HG03064 (cell line): ENCODE data around the gene KRT1.
"Not testable (repeated sequence)": the region's sequence is repeated elsewhere in the genome, so short reads cannot be mapped to it uniquely, and the experiment has no call there.

Source experiments
- ATAC-seq: cut with Tn5 transposase; IDR thresholded peaks from one replicate; pipeline ENCODE4 v1.9.1; 2021; ENCODE audit warnings: low read depth; ENCODE audit not compliant: unreplicated experiment

Gene KRT1

DNA sequence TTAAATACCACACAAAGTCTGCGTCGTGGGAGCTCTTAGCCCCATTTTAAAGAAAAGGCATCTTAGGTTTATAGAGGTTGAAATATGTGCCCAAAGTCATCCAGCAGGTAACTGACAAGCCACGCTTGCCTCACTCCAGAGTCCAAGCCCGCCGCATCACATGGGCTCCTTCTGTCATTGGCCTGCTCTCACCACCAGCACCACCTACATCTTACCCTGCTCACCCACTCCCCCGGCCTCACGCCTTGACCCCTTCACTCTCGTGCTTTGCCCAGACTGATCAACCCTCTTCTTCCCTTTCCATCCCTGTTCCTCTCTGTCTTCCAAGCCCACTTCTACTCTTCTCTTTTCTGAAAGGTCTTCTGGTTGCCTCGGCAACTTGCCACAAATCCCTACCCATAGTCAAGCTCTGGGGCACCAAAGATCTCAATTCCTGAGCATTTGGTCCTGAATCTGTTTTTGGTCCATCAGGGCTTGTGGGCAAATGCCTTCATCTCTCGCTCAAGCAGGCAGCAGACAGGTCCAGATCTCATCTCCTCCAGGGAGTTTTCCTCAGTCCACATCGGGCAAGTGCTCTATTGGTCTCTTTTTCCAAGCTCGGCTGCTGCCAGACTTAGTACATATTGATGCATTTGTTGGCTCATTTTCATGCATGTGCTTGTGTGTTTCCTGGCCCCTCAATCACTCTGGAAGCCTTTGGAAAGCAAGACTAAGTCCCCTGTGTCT lies 3.5 kb upstream of the KRT1 start:
- ATAC-seq: no peak

DNA sequence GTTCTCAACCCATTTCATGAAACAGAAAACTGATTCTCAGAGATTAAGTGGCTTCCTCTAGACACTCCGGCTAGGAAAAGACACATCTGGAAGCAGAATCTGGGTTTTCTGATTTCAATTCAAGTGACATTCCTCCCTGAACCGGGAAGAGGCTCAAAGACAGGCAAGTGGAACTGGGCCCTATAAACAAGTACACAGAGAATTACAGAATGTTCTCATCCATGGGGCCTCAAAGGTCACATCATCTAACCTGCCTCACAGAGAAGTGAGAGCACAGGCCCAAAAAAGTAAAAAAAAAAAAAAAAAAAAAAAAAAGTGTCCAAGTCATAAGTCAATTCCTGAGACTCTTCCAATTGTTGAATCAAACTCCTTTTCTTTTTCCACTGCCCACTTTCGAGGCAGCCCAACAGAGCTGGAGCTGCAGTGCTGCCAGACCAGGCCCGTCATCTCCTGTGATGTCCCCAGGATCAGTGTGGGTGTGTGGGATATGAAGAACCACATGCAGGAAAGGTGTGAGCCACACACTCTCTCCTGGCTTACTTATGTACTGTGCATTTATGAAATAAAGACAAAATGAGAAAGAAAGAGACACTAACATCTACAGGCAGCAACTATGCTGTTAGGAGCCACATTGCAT lies 2.8 kb upstream of the KRT1 start:
- no peak for ATAC-seq

DNA sequence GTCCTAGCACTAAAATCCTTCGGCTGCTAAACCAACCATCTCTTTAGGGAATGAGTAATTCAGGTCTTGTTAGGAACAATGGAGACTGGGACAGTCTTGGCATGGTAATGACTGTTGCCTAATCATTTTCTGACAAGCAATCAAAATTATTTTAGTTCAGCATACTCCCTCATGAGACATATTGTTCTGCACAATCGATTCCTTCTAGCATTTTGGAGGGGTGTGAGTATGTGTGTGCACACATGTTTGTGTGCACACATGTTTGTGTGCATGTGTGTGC lies 2.1 kb upstream of the KRT1 start:
- ATAC-seq: no peak

DNA sequence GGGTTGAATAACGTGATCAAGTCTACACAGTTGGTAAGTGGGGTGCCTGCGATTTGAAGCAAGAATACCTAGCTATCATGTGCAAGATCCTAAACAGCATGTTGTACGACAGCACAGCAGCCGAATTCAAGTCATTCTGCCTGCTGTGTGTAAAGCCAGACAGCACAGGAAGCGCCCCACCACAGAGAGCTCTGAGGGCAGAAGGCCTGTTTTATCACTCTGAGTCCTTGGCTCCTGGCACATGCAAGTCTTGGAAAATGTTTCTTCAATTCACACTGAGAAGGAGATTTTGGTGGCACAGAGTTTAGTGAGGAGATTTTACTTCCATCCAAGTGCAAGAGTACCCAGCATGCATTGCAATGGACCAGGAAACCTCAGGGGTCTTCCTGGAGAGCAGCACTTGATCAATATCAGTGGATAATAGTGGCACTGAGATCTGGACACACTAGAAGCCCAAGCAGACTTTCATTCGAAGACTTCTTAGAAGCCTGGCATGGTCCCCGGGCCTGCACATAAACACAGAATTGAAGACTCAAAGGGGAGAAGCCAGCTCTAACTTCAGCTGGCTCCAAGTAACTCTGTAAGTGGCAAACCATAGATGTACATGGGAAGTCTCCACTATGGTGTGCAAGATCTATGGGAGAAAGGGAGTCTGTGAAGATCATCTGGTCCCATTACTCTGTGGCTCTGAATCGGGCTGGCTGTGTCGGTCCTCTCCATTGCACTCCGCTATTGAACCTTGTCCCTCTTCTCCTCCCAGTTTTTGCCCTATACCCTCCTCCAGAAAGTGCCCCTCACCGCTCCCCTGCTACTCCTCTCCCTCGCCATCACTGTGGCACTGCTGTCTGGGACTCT lies 1.5 kb upstream of the KRT1 start:
- no peak for ATAC-seq

DNA sequence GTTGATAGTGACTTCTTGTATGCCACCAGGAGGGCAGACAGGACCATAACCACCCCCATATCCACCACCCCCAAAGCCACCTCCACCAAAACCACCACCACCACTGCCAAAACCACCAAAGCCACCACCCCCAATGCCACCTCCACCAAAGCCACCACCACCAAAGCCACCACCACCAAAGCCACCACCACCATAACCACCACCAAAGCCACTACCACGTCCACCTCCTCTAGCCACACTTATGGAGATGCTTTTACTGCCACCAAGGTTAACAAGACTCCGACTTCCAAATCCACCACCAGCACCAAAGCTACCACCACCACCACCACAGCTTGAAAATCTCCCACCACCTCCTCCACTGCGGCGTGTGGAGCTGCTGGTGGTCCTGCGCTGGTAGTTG lies 332 bp downstream of the KRT1 start:
- no peak for ATAC-seq

DNA sequence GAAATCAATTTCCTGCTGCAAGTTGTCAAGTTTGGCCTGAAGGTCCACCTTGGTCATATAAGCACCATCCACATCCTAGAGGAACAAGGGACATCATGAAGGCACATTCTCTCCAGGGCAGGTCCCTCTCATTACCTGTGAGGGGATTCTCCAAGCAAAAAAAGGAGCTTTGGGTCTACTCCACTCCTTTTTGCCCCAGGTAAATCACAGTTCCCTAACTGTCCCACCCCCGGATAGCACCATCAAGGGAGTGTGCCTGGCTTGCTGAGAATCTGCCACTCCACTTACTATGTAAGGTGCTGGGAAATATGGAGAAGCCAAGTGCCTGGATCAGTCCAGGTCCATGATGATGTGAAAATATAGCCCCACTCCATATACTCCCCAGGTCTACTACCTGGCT lies 2.5 kb downstream of the KRT1 start:
- ATAC-seq: no peak

DNA sequence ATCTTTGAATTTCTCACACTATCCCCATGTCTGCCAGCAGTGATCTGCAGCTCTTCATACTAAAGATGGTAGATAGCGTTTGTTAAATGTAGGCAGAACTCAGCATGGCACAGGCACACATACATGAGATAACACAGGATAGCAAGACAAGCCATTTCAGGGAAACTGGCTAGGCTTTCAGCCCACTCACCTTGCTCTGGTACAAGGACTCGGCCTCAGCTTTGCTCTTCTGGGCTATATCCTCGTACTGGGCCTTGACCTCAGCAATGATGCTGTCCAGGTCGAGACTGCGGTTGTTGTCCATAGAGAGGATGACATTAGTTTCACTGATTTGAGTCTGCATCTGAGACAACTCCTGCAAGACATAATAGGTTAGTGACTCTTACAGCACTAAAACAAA lies 3.1 kb downstream of the KRT1 start:
- no peak for ATAC-seq

DNA sequence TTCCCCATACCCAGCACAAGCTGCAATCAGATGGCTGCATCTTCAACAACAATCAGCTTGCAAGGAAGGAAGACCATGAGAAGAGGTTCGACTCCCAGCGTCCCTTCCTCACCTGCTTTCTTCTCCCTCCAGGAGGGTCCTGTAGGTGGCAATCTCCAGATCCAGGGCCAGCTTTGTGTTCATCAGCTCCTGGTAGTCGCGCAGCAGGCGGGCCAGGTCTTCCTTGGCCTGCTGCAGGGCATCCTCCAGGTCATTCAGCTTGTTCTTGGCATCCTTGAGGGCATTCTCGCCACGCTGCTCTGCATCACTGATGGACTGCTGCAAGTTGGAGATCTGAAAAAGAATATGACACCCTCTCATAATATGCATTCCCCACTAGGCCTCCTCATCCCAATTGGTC lies 4.0 kb downstream of the KRT1 start:
- no peak for ATAC-seq

DNA sequence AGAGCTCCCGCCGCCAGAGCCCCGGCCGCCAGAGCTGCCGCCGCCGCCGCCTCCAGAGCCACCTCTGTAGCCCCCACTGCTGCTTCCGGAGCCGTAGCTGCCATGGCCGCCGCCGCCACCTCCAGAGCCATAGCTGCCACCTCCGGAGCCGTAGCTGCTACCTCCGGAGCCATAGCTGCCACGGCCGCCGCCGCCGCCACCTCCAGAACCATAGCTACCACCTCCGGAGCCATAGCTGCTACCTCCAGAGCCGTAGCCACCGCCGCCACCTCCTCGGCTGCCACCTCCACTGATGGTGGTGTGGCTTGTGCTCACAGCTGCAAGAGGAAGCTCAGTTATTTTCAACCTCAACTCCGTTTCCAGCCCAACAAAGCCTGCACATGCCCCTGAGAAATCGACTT lies 4.9 kb downstream of the KRT1 start:
- ATAC-seq: no peak

DNA sequence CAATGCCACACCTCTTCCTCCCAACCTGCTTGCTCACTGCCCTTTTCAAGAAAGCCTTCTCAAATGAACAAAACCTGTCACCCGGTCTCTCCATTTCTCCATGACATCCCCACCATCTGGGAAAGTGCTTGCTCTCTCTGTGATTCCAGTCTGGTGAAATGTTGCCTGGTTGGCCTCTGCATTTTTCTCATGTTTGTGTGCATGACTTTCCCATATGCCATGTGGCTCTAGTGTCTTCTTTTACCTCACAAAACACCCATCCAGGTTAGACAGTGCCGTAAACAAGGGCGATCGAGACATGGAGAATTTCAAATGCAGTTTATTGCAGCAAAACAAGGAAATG lies 5.8 kb downstream of the KRT1 start:
- no peak for ATAC-seq

DNA sequence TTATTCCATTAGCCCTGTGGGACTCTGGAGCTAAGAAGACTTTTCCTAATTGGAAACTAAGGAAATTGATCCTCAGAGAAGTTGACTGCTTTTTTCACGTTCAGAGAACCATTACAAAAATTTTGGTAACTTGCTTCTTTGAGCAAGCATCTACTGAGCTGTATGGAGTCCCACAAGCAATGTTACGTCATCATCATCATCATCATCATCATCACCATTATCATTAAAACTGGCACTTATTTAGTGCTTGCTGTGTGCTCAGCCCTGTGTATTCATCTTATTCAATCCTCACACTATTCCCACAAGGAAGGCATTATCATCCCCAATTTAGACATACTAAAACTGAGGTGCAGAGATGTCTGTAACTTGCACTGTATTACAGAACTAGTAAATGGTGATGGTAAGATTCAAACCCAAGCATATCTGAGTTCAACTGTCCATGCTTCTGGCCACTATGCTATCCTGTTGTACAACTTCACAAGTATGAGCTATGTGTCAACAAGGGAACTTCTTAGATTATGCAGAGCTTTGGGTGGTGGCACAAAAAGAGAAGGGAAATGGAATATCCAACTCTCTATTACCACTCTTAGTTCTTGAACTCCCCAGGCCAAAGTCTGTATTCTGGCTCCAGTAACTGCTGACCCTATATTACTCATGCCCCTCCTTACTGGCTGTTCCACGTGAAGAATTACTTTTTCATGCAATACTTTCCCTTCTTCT lies 6.3 kb downstream of the KRT1 start:
- ATAC-seq: no peak

DNA sequence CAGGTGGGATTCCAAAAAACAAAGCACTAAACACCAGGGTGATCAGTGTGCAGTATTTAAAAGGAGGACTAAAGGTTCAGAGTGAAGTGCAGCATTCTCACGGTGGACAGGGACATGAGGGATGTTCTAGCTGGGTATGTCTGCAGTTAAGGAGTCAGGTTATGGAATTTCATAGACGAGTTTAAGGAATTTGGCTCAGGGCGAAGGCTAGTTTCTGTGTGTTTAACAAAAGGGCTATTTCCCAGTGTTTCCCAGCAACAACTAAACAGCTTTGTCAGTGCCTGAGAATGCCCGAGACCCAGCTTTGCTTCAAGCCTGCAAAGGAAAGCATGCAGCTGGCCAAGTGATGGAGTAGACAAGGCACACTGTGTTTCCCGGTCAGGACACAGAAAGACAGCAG lies 7.0 kb downstream of the KRT1 start:
- ATAC-seq: no peak

DNA sequence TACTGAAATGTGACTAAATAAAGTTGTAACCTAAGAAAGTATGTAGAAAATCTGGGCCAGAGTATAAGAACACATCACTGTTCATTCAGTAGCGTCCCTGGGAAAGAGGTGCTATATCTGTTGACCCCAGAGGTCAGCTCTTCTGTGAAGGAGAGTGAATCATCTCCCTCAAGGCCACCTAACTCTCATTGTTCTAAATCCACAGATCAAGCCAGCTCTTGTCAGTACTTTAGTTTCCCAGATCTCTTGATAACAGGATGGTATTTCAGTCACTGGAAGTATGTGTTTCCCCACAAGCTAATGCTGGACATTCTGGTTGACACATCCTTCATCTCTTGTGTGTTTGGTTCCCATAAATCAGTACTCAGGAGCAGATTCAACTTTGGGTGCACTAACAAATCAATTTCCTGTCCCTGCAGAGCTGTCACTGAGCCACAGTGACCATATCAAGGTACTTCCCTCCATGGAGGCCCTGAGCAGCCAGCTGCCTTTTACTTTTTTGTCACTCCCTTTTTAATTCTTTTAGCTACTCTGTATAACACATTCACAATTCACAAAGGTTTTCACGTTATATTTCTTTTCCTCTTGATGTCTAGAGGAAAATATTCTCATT lies 7.8 kb downstream of the KRT1 start:
- no peak for ATAC-seq

DNA sequence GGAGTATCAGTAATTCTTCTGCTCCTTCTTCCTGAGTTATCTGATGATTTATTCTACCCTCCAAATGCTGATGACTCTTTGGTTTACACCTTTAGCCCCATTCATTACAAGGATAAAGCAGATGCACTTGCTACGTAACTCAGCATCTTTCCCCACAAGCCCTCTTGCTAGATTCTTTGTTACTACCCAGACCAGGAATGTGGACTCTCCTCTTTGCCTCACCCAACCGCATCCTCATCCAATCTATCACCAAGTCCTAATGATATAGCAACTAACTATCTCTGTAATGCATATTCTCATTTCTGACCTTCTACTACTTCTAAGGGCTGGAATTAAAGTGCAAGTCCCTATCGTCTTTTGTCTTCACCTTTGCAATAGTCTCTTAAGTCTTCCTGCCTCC lies 9.2 kb downstream of the KRT1 start:
- ATAC-seq: no peak

DNA sequence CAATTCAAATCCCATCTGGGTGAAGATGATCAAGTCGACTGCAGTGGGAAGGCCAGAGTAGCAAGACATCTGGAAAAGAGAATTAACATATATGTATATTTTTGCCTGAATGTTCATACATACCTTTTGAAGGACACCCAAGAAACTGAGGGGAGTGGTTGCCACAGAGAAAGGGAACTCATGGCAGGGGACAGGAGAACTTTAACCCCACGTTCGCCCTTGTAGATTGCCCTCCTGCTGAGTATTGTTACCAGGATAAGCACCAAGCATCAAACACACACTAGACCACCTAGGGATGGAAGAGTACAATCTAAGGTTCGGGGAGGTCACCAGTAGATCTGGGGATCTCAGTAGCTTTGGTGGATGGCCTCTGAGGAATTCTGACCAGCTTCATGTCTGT lies 9.7 kb downstream of the KRT1 start:
- ATAC-seq: no peak

DNA sequence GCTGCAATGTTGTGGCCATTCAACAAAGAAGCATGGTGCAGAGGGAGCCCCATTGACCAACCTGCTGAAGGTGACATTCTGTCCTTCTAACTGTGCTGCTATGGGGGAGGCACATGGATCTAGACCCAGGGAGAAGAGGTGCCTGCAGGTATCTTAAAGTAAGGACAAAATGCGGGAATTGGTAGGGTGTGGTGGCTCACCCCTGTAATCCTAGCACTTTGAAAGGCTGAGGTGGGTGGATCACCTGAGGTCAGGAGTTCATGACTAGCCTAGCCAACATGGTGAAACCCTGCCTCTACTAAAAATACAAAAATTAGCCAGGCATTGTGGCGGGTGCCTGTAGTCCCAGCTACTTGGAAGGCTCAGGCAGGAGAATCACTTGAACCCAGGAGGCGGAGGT lies 10.3 kb downstream of the KRT1 start:
- ATAC-seq: not testable (repeated sequence)

DNA sequence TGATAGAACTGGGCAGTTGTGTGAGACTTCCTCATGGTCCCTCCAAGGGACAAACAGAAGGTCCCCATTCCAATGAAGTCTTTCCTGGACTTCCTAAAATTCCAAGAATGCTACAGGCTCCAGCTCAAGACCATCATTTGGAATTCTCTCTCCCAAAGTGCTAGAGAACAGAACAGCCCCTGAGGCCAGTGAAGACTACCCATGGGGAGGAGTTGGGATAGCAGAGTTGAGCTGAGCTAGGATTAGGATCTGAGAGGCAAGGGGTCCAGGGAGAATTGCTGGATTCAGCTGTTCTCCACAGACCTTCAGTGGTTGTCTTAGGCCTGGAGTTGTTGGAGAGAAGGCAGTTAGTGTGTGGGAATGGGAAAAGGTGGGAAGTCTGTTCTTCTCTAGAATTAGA lies 10.8 kb downstream of the KRT1 start:
- no peak for ATAC-seq

DNA sequence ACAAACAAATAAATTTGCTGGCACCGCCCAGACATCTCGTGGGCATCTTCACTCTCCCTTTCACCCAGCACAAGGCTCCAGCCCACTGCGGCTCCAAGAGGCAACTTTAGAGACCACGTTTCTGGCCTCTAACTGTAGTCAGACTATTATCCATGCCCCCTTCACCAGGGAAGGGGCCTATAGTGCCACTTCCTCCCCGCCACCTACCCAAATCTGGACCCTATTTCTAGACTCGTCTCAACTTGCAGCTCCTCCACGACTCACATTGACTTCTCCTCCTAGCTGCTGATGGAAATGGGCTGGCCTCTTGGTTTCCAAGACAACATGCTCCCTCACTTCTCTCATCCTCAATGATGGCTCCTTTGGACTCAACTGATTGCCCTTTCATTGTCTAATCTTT lies 12.3 kb downstream of the KRT1 start:
- no peak for ATAC-seq

DNA sequence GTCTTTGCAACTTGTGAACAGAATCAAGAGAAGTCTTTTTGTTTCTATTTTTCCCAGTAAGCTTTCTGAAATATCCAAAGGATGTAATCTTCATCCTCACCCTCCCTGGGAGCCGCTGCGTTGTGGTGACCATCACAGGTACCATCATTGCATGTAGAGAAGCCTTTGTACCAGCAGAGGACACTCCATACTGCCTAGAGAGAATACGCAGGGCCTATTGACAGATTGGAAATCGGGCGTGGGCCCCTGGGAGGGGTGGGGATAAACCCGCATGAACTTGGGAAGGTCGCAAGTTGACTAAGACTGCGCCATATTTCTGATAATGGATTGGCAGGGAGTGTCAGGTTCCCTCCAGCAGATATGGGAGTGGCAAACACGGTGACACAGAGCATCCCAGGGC lies 12.7 kb downstream of the KRT1 start:
- no peak for ATAC-seq

DNA sequence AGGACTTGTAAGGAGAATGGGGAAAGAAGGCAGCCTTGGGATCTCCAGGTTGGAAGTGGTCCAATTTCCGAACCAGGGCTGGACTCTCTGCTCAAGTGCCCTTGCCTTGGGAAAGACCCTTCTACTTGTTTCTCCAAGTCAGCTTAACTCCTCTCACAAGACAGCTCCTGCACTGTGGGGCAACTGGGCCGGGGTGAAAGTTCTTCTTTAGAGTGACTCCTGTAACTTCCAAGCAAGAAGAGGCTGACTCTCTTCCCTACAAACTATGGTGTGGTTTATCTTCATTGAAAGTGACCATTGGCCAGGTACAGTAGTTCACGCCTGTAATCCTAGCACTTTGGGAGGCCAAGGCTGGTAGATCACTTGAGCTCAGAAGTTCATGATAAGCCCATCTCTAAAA lies 13.7 kb downstream of the KRT1 start:
- ATAC-seq: no peak

DNA sequence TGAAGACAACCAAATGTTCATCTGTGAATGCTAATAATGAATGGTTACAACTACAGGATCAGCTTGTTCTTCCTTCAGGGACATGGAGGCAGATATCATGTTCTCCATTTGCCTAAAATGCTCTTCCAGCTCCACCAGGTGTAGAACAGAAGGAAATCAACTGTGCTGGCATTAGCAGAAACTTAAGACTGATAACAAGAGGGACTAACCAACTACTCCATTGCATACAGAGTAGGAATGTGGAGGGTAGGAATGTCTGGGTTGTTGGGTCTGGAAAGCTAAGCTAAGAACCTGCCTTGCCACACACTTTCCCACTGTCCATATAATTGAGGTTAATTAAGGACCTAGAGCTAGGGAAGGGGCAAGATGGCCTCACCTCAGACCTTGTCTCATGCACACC lies 16.8 kb downstream of the KRT1 start:
- ATAC-seq: no peak
